Measurements from ENCODE around the gene LGALS4.
"Not testable (repeated sequence)": the region's sequence is repeated elsewhere in the genome, so short reads cannot be mapped to it uniquely, and the experiment has no call there.

LGALS4 gene

GRCh38 chr19:38812841-38813320 lies at the start of gene LGALS4:
Gene LGALS4, minus strand, starts transcription at chr19:38812945. Its CDS starts 59 bp downstream, at chr19:38812886.
- no peak for DNase-seq

- no peak for DNase-seq
These were observed 48.6 kb upstream of the LGALS4 start for GRCh38 chr19:38861368-38861767.

- not testable (repeated sequence) for DNase-seq
These were observed 47.0 kb upstream of the LGALS4 start for GRCh38 chr19:38859631-38860204.

GRCh38 chr19:38856813-38857212 lies 44.1 kb upstream of the LGALS4 start:
- no peak for DNase-seq

GRCh38 chr19:38855751-38856150 lies 43.0 kb upstream of the LGALS4 start:
- DNase-seq: not testable (repeated sequence)

GRCh38 chr19:38854961-38855360 lies 42.2 kb upstream of the LGALS4 start:
- not testable (repeated sequence) for DNase-seq

GRCh38 chr19:38853214-38853613 lies 40.5 kb upstream of the LGALS4 start:
- DNase-seq: no peak

GRCh38 chr19:38852231-38853044 lies 39.7 kb upstream of the LGALS4 start:
- peak; percentile 66 for DNase-seq

- DNase-seq: peak; percentile 90
These were observed 39.0 kb upstream of the LGALS4 start for GRCh38 chr19:38851622-38852230.

GRCh38 chr19:38850976-38851621 lies 38.4 kb upstream of the LGALS4 start:
- no peak for DNase-seq

GRCh38 chr19:38850436-38850975 lies 37.8 kb upstream of the LGALS4 start:
- no peak for DNase-seq

- peak; percentile 100 for DNase-seq
These were observed 37.2 kb upstream of the LGALS4 start, which contains the start of gene HNRNPL for GRCh38 chr19:38849860-38850435. Gene HNRNPL, minus strand, starts transcription at chr19:38849986. Its CDS starts 20 bp downstream, at chr19:38849966.

GRCh38 chr19:38849147-38849859 lies 36.6 kb upstream of the LGALS4 start:
- DNase-seq: peak; percentile 94

GRCh38 chr19:38848299-38849146 lies 35.8 kb upstream of the LGALS4 start:
- no peak for DNase-seq

- no peak for DNase-seq
These were observed 33.4 kb upstream of the LGALS4 start for GRCh38 chr19:38846097-38846496.

- no peak for DNase-seq
These were observed 32.8 kb upstream of the LGALS4 start for GRCh38 chr19:38845374-38846024.

GRCh38 chr19:38844093-38844686 lies 31.4 kb upstream of the LGALS4 start:
- no peak for DNase-seq

- DNase-seq: no peak
These were observed 30.5 kb upstream of the LGALS4 start for GRCh38 chr19:38843175-38843758.

- DNase-seq: no peak
These were observed 29.9 kb upstream of the LGALS4 start for GRCh38 chr19:38842439-38843174.

Data from HCEC 1CT (cell line).